GM19324 (cell line): ENCODE measurements around the gene IGF1R.

Experiments
- ATAC-seq: cut with Tn5 transposase; IDR thresholded peaks from one replicate; pipeline ENCODE4 v1.9.1; 2021; ENCODE audit warnings: mild to moderate bottlenecking, moderate library complexity; ENCODE audit not compliant: unreplicated experiment, low FRiP score

IGF1R gene

GRCh38 chr15:98699591-98700424, 51.5 kb downstream of the IGF1R start:
- ATAC-seq: no peak

DNA sequence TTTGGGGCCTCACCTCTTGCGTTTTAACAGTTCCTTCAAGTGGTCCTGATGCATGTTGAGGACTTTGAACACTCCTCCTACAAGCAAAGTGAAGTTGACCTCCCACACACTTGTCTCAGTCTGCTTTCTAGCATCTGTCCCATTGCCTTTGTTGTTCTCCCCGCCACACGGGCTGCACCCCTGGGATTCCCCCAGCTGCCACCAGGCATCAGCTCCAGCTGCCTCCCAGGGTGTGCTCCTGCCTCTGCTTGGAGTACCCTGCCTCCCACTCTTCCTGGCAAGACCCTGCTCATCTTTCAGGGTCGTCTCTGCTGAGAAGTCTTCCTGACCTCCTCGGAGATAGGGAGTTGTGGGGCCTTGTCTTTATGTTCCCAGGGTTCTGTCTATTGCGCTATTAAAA, 52.2 kb downstream of the IGF1R start:
- ATAC-seq: no peak

- ATAC-seq: no peak
Measured at GRCh38 chr15:98703126-98703685, 54.9 kb downstream of the IGF1R start.

GRCh38 chr15:98705070-98705469, 56.7 kb downstream of the IGF1R start:
- no peak for ATAC-seq

GRCh38 chr15:98706387-98706786, 58.0 kb downstream of the IGF1R start:
- no peak for ATAC-seq

- no peak for ATAC-seq
Measured at GRCh38 chr15:98706986-98707385, 58.6 kb downstream of the IGF1R start.

DNA sequence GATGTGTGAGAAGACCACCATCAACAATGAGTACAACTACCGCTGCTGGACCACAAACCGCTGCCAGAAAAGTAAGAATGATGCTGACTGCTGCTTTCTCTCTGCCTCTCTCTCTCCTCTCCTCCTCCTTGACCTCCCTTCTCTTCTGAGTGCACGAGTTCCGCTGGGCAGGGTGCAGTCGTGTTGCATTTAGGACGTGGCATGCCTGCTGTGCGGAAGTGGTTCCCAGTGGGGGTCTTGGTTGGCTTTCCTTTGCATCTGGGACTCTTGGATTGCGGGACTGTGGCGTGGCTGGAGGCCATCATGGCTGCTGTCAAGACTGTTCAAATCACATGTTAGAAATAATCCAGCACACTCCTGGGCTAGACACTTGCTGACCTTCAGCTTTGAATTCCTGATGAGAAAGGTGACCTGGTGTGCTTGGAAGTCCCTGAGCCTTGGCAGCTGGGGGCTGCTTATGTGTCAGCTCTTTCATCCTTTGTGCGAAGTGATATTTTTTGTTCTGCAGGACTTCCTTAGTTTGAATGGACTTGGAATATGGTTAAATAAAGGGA, 59.8 kb downstream of the IGF1R start:
- ATAC-seq: no peak

DNA sequence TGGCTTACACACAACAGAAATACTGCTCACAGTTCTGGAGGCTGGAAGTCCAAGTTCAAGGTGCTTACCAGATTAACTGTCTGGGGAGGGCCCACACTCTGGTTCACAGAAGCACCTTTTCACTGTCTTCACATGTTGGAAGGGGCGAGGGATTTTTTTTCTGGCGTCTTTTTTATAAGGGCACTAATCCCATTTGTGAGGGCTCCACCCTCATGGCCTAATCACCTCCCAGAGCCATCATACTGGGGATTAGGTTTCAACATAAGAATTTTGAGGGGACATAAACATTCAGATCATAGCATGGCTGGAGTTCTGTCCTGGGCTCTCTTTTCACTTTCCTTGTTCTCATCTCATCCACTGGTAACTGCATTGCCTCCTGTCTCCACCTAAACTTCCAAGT, 63.5 kb downstream of the IGF1R start:
- no peak for ATAC-seq

GRCh38 chr15:98712845-98713584, 64.7 kb downstream of the IGF1R start:
- no peak for ATAC-seq

GRCh38 chr15:98713585-98714001, 65.3 kb downstream of the IGF1R start:
- no peak for ATAC-seq

DNA sequence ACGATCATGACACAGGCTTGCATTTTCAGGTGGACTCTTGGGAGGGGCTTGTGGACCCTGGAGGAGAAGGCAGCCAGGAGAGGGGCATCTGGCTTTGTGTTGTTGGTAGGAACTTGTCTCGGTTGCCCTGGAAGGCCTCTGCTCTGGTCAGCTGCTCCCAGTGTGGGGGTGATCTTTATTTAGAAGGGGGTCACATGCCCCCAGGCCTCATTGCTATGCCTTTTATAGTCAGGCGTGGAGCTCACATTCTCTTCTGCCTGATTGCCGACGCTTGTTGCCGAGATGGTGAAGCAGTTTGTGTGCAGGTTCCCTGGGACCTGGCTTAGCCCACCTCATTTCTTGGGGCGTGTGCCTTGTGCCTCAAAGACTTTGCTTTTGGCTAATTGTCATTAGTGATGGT, 66.6 kb downstream of the IGF1R start:
- ATAC-seq: no peak

GRCh38 chr15:98715401-98715800, 67.1 kb downstream of the IGF1R start:
- no peak for ATAC-seq

GRCh38 chr15:98715890-98716443, 67.6 kb downstream of the IGF1R start:
- ATAC-seq: no peak

- ATAC-seq: no peak
Measured at GRCh38 chr15:98717371-98717770, 69.0 kb downstream of the IGF1R start.

DNA sequence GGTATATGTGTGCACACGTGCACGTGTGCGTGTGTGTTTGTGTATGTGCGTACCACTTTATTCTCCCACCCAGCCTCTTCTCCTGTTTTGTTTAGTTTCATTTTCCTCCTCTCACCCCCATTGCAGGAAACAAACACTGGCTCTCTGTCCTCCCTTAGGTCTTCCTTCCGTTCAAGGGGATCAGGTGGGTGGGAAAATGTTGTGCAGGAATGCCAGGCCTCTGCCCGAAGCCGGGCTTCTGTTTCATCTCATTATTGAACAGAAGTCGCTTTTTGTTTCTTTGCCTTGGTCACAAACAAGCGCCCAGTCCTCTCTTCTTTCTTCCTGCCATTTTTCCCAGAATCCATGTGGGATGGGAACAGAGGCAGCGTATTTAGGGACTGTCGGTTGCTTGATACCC, 69.6 kb downstream of the IGF1R start:
- no peak for ATAC-seq

- no peak for ATAC-seq
Measured at GRCh38 chr15:98718426-98719136, 70.2 kb downstream of the IGF1R start.

- no peak for ATAC-seq
Measured at GRCh38 chr15:98719137-98719740, 70.9 kb downstream of the IGF1R start.

DNA sequence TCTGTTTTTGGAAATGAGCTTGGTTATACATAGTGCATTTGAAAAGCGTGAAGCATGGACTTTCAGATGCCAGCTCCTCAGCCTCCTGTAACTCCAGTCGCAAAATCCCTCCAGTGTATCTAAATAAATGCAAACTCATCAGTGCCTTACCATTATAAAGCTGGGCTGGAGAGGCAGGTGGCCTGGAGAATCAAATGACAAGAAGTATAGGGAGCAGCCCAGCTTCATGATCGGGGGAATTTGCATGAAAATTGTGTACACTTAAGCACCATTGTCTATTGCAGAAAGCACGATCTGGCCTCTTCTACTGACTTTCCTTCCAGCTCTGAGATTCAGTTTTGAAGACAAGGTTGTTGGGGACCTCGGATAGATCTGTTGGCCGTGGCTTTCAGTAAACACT, 71.7 kb downstream of the IGF1R start:
- no peak for ATAC-seq

DNA sequence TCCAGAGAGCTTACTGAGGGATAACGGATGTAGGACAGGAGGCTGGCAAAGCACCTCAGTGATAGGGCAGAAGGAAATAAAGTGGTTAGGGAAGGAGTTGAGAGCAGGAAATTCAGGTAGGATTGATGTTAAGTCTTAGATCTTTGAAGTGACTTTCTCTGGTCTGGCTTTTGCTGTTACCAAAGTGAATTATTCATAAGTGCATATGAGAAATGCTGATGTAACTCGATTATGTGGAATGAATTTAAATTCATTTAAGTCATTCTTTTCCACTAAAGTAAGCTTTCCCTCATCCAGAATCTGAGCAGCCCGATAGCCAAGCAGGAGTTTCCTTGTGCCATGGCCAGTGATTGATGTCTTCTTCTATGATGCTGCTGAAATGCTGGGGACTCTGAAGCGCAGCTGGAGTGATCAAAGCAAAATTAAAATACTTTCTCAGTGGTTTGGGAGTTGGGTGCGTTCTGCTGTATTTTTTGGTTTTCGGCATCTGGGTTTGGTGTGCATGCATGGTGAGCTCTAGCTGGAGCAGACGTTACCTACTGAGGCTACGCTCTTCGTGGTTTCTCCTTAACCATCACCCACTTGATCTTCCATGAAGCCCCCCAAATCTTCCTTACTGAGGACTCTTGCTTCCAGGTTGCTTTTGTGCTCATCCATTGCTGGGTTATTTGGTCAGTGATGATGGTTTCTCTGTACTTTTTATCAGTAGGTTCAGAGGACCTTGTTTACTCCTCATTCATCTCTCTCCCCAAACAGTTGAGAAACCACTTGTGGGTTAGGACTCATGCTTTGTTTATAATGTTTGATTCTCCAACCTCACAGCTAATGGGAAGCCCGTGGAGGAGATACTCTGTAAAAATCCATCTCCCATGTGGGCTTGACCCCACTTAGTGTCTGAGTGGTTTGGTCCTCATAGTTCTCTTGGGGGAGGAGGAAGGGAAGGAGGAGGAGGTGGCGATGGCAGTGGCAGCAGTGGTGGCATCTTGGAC, 72.5 kb downstream of the IGF1R start:
- no peak for ATAC-seq
